HTERT RPE-1 (cell line): ENCODE measurements around the gene AP1S3.
"Not testable (repeated sequence)": the region's sequence is repeated elsewhere in the genome, so short reads cannot be mapped to it uniquely, and the experiment has no call there.

ENCODE experiments used
- in situ Hi-C: fragments of 300-500 bp; cut with MboI; formaldehyde crosslinking; loops from 4 replicates; pipeline ENCODE4 v1.14.3; 2020; ENCODE audit warnings: low sequenced_read_pairs

Gene AP1S3

DNA sequence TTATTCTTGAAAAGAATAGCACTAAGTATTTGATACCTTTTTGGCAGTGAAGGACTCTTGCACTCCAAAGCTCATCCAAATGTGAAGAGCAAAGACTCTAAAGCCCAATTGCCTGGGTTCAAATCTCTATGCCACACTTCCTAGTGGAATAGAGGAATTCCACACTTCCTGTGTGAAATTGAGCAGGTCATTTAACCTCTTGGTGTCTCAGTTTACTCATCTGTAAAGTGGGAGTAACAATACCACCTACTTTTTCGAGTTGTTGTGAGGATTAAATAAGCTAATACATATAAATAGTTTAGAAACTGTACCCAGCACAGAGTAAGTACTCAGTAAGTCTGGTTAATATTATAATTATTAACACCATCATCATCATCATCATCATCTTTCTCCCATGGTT lies 72.6 kb downstream of the AP1S3 start:
- in situ Hi-C loops: no loop called here

DNA sequence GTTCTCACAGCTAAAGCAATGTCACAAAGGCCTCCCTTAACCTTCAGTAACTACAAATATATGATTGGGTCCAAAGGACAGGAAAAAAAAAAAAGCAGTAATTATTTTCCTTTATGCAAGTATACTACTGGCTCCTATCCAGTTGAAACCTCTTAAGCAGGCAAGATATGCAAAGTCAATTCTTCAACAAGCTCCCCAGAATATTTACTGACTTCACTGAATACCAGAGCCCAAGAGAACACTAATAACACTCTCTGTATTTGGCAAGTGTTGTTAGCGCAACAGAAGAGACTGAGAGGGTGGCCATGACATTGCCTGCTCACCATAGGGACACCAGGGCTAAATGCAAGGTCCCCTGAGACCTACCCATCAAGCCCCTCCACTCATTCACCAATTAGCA lies 74.5 kb downstream of the AP1S3 start:
- in situ Hi-C loops: no loop called here

DNA sequence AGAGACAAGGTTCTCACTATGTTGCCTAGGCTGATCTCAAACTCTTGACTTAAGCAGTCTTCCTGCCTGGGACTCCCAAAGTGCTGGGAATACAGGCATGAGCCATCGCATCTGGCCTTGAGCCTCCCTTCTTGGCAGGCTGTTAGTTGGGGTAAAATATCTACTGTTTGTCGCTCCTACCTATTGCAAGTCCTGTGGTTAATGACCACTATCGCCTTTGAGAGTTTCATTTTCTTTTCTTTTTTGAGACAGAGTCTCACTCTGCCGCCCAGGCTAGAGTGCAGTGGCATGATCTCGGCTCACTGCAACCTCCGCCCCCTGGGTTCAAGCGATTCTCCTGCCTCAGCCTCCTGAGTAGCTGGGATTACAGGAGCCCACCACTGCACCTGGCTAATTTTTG lies 75.6 kb downstream of the AP1S3 start:
- in situ Hi-C loops: not testable (repeated sequence)

DNA sequence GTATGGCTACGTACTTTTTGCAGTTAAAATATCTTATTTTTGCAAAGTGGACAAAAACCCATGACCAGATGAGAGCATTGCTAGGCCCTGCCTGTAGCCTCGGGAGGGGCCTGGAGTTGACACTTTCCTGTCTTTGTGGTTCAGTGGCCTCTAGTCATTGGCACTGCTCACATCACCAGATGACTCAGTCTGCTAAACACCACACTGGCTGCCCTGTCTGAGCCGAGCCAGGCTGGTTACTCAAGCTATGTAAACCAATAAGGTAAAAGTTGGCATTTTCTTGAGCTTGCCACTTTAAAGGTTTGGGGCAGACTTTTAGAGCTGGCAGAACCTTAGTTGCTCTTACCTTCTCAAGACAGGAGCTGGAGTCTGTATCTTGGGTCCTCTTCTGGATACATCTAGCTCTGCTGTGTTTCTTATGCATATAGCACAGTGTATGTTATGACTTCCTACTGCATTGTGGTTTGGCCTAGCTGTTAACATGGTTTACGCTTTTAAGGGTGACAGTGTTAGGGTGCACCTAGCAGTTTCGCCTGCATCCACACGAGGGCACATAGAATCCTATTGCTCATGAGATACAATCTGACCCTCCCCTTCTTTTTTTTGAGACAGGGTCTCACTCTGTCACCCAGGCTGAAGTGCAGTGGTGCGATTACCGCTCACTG lies 76.4 kb downstream of the AP1S3 start:
- in situ Hi-C loops: no loop called here

DNA sequence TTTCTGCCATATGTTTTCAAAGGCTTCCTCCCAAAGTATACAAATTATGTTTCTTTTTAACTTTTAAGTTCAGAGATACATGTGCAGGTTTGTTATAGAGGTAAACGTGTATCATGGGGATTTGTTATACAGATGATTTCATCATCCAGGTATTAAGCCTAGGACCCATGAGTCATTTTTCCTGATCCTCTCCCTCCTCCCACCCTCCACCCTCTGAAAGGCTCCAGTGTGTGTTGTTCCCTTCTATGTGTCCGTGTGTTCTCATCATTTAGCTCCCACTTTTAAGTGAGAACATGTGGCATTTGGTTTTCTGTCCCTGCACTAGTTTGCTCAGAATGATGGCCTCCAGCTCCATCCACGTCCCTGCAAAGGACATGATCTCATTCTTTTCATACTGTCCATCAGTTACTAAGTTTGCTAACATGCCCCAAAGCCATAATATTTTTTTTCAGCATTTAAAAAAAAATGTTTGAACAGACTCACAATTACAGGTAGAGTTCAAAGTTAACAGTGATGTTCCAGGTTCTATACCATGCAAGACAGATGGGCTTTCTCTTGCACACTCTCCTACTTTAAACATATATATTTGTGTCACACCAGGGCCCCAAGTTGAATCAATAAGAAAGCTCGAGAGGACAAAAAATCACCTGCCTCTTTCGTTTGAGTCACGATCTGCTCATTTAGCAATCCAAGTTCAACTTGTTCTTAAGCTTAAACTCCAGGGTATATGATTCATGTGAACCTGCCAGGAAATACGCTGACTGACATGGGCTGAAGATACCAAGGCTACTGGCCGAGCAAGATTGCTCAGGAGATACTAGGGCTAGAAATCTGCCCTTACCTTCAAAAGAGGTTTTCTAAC lies 77.6 kb downstream of the AP1S3 start:
- in situ Hi-C loops: no loop called here

DNA sequence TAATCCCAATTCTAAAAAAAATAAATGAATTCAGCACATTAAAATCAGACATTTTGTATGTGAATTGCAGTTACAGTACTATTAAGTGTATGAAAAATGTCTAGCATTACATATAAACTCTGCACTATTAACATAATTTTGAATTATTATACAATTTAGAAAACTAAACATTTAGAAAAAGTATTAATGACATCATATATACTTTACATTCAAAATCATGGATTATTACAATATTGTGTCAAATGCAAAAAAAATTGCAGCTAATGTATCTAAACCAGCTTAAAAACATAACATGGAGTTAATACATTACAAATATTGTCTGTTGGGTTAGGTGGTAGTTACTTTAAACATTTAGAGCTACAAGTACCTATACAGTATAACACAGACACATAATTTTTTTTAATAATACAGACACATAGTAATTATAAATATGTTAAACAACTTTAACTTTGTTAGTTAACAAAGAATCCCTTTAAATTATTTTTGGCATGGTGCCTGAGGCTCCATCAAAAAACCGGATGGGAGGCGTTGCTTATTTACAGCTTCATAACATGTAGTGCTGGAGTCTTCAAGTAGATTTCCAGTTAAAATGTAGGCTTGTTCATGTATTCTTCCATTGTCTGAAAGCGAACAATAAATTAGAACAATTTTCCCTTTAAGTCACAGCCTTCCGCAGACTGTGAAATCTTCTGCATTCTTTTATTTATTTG lies 79.1 kb downstream of the AP1S3 start:
- in situ Hi-C loops: no loop called here

DNA sequence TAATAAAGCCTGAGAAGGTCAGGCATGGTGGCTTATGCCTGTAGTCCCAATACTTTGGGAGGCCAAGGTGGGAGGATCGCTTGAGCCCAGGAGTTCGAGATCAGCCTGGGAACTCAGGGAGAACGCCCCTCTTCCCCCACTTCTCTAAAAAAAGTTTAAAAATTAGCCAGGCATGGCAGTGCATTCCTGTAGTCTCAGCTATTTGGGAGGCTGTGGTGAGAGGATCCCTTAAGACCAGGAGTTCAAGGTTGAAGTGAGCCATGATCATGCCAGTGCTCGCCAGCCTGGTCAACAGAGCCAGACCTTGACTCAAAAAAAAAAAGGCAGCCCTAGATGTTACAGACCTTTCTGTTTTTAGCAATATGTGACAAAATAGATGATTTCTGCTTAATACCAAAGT lies 83.4 kb downstream of the AP1S3 start:
- in situ Hi-C loops: no loop called here

DNA sequence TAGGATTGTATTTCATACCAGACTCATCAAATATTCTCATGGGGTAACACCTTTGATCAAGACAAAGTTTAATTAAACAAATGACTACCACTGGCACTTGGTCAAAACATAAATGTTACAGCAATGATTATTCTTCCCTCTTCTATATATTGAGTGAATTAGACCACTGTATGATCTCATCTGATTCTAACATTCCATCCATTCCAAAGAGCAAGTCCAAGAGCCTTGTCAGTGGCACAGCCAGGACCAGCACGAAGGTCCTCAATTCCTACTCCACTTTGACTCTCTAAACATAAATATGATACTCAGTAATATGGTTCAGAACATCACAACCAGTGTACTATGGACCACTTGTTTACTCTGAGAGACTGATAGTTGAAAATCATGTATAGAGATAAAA lies 86.4 kb downstream of the AP1S3 start:
- in situ Hi-C loops: no loop called here

DNA sequence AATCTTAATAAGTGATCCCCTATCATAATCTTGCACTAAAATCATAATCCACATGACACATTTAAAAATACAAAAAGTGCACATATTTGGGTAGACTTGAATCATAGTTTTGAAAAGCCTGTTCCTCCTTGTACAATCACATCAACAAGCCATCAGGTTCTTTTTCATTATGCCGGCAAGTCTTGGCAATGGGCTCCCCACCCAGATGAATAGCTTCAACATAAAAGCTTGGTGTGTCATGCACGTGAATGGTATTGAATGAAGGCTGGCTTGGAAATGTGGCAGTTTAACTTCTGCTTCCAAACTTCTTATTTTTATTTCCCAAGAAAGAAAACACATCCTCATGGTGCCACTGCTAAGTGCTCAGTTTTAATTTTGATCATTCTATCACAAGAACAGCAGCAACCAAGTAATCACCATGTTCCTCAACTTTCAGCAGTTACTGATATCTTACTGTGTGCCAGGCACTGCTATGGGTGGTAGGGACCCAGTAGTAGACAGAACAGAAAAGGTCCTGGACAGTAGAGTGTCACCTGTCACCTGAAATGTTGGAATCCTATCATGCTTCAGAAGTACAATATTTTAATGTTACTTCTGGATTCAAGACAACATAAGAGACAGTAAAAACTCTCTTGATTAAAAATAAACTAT lies 89.9 kb downstream of the AP1S3 start:
- in situ Hi-C loops: no loop called here

DNA sequence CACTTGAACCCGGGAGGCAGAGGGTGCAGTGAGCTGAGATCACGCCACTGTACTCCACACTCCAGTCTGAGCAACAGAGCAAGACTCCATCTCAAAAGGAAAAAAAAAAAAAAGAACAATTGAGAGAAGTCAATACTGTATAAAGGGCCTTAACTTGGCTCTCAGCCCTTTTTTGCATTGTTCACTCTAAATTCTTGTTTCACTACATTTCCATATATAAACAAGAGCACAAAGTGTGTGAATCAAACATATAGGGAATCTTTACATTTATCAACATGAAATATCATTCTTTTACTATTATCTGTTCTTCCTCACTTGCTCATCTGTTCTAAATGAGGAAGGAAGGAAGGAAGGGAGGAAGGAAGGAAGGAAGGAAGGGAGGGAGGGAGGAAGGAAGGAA lies 90.8 kb downstream of the AP1S3 start:
- in situ Hi-C loops: no loop called here

DNA sequence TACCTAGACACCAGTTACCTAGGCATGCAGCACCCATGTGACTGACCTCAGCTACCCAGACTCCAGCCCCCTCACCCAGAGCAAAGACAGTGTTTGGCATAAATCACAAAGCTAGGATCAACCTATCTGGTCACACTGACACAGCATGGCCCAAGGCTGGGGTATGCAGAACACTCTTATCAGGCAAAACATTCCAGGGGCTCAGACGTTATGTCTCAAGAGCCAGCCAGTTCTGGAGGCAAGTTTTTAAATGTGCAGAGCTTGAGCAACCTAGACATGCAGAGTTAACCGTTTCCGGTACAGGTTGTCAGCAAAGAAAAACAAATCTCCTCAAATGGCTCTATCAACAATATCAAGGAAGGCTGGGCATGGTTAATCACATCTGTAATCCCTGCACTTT lies 92.8 kb downstream of the AP1S3 start:
- in situ Hi-C loops: no loop called here

DNA sequence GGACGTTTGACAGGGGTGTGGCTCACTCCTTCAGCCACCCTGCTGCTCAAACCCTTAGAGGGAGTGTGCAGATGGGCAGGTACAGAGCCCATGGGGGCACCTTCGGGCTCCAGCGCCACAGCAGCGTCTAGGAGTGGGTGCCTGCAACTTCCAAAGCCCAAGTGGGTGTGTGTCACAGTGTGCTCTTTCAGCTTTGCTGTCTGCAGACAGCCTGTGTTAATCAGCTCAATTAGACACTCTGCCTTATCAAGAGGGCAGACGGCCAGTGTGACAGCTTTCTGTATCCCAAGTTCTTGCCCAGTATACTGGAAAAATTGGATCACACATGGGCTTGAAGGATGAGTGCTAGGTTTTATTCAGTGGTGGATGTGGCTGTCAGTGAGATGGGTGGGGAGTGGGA lies 96.7 kb downstream of the AP1S3 start:
- in situ Hi-C loops: no loop called here

DNA sequence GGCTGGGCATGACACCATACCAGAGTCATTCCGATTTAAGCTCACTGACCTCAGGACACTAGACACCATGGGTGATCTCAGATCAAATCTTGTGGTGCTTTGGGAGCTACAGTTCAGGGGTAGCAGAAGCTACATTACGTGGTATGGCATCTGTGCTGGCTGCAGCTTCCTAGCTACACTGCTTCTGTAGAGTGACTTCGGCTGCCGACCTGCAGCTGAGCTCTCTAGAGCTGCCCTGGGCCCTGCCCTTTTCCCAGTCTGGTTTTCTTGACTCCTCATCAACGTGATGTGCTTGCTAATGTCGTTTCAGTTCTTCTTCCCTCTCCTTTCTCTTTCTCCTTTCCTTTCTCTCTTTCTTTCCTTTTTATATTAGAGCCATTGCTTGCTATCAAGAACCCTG lies 100.2 kb downstream of the AP1S3 start:
- in situ Hi-C loops: no loop called here

DNA sequence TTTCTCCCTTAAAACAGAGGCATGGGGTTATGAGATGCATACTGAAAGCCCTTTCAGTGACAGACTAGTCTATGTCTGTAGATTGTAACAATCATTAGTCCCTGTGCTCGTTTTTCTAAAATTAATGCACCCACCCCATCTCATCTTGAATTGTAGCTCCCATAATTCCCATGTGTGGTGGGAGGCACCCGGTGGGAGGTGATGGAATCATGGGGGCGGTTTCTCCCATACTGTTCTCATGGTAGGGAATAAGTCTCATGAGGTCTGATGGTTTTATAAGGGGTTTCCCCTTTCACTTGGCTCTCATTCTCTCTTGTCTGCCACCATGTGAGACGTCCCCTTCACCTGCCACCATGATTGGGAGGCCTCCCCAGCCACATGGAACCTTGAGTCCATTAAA lies 100.9 kb downstream of the AP1S3 start:
- in situ Hi-C loops: no loop called here

DNA sequence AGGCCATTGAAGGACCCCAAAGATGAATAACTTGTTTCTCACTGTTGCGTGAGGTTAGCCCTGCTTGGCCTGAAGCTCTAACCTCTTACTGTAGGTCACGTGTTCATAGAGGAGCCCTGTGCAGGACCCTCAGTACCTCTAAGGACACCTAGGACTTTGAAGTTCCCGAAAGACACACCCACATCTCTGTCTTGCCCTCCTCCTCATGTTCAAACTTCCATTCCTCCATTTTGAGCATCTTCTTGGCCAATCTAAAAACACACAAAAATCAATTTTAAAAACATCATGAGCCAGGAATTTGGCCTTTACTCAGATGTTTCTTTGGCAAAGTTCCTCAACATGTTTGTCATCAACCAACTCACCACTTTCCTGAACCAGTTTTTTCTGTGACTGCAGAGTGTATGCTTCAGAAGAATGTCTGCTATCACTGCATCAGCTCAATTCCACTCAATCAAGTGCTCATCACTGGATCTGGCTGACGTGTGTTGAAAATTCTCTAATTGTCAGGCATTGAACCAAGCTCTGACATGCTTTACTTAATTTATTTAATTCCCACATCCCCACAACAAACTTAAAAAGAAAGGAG lies 101.6 kb downstream of the AP1S3 start:
- in situ Hi-C loops: no loop called here

DNA sequence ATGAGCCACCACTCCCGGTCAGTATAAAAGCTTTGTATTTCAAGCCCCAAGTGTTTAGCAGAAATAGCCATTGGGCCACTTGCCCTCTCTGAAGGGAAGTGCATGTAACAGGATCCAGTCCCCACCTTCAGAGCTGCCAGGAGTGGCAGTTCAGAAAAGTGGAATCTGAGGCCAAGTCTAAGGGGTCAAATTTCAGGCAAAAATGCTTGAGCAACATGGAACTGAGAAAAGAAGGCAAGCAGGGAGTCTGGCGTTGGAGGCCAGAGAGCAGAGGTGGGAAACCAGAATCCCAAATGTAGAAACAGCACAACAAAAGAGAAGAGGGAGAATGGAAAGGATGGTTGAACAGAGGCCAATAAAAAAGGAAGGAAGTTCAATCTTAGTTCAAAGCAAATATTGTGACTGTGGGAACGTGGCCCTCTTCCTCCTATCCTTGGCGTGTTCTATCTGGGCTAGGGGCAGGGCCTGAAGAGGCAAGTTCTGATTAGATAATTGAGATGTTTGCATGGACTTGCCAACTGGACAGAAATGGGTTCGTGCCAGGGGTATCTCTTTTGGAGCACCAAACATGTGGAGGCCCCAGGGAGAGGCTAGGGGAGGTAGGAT lies 102.2 kb downstream of the AP1S3 start:
- in situ Hi-C loops: no loop called here

DNA sequence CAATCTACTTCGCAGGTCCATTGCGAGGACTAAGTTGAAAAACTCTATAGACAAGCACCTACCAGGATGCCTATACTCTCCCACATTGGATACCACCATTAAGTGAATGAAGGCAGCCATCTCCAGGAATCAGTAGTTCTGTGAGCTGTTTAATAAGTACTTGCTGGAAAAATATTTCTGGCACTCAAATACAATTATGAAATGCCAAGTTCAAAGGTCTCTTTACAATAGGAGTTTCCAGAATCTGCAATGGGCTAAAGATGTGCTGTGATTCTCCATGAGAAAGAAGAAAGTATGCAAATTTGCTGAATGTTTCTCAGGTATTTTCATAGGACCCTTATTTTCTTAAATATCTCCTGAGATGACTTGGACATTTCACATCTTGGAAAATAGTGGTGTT lies 103.0 kb downstream of the AP1S3 start:
- in situ Hi-C loops: no loop called here

DNA sequence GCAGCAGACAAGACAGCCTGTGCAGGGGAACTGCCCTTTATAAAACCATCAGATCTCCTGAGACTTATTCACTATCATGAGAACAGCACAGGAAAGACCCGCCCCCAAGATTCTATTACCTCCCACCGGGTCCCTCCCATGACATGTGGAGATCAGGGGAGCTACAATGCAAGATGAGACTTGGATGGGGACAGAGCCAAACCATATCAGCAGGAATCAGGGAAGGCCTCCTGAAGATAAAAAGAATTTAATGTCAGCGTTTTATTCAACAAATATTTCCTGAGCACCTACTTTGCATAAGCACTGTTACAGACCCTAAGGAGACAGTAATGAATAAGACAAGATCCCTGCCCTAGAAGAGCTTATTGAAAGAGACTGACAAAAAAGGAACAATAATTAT lies 105.0 kb downstream of the AP1S3 start:
- in situ Hi-C loops: no loop called here

DNA sequence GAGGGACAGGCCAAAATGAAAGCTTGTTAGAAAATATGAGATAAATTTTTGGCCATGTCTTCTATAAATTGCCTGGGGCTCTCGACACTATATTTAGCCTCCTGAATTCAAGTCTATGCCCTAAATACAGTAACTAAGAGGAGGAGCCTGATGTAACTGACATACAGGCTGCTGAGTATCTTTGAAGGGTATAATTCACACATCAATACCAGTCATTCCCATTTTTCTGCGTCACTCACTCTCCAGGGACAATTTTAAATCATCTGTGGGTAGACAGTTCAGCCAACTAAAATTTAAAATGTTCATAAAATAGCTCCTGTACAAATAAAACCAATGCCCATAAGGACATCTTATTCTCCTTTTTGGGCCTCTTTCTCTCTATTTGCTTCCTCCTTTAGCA lies 105.9 kb downstream of the AP1S3 start:
- in situ Hi-C loops: no loop called here

DNA sequence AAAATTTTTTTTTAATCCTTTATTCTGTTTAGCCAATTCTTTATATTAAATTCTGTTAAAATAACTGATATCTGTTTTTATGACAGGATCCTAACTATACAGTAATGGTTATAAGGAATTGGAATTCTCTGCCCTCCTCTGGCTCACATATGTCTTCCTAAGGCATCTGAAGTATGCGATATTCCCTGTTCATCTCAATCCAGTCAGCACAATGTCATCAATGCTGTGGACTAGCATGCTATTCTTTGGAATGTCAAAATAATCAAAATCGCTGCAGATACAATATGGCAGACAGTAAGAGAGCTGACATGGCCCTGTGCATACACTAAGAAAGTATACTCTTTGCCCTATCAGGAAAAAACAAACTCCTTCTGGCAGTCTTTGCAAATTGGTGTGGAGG lies 107.6 kb downstream of the AP1S3 start:
- in situ Hi-C loops: no loop called here

DNA sequence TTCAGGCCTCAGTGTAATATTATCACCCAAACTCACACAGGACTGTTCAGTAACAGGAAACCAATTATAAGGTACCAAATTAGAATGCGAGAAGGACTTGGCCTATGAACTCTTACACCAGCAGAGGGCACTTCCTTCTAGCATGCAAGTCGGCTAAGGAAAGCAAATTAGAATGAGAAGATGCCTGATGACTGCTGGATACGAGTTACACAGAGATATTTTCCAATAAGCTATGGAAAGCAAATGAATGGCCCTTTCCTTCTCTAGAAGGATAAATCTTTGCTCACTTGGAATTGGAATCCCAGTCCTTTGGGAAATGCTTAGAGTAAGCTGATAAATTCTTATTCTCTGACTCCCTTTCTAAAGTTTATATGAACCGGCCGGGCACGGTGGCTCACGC lies 109.8 kb downstream of the AP1S3 start:
- in situ Hi-C loops: no loop called here
